Right renal pelvis (tissue), 4 donors: ENCODE data around the gene MGAT4D. TPM values are rescaled to one million over a fixed set of nuclear protein-coding genes. Genes with fewer than 3 reads are reported as not detected.
"Not testable (repeated sequence)": the region's sequence is repeated elsewhere in the genome, so short reads cannot be mapped to it uniquely, and the experiment has no call there.

Experiments used
- DNase-seq, 4 donors: peaks; one replicate each; pipeline ENCODE4 v3.0.0-alpha.2; 2013; ENCODE audit warnings: low read depth in 4 of 4, low spot score in 3 of 4, missing footprints in 1 of 4
- polyA plus RNA-seq, 4 donors: library from polyadenylated mRNA; unstranded; fragments of 120-200 nt; gene quantifications; one replicate each; pipeline ENCODE4 v1.2.1, GENCODE V29; 2013; ENCODE audit not compliant: insufficient read length in 4 of 4

MGAT4D gene
- polyA plus RNA-seq, 4 donors = not detected

DNA sequence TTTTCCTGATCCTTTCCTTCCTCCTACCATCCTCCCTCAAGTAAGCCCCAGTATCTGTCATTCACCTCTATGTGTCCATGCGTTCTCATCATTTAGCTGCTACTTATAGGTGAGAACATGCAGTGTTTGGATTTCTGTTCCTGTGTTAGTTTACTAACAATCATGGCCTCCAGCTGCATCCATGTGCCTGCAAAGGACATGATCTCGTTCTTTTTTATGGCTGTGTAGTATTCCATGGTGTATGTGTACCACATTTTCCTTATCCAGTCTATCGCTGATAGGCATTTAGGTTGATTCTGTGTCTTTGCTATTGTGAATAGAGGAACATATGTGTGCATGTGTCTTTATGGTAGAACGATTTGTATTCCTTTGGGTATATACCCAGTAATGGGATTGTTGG, 53.7 kb downstream of the MGAT4D start:
- DNase-seq = not testable (repeated sequence)

DNA sequence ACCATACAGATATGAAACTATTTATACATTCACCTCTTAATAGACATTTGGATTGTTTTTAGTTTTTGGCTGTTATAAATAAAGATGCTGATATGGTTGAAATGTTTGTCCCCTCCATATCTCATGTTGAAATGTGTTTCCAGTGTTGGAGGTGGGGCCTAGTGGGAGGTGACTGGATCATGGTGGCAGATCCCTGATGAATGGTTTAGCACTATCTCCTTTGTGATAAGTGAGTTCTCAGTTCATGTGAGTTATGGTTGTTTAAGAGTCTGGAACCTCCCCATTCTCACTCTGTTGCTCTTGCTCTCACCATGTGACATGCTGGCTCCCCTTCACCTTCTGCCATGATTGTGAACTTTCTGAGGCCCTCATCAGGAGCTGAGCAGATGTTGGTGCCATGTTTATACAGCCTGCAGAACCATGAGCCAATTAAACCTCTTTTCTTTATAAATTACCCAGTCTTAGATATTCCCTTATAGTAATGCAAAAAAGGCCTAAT, 58.4 kb downstream of the MGAT4D start:
- DNase-seq = no peak

DNA sequence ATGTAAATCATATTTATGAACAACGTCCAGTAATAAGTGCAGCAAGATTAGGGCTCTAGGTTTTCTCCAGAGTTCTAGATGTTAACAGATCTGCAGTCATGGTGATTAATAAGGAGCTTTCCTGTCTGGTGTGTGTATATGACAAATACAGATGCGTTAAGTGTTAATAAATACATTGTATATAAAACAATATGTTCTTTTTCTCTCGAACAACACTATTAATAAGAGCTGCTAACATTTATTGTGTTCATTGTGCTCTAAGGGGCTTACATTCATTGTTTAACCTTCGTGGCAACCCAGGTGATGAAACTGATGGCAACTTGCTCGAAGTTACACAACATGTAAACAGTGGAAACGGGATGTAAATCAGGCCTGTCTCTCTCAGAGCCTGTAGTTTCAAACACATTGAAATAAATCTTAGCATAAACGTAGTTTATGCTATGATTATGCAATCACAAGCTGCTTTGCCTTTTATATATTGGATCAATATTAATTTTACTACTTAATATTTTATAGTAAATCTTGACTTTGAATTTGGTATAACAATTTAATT, 70.1 kb downstream of the MGAT4D start:
- peak in 1 of 4 donors; percentile 0 for DNase-seq

DNA sequence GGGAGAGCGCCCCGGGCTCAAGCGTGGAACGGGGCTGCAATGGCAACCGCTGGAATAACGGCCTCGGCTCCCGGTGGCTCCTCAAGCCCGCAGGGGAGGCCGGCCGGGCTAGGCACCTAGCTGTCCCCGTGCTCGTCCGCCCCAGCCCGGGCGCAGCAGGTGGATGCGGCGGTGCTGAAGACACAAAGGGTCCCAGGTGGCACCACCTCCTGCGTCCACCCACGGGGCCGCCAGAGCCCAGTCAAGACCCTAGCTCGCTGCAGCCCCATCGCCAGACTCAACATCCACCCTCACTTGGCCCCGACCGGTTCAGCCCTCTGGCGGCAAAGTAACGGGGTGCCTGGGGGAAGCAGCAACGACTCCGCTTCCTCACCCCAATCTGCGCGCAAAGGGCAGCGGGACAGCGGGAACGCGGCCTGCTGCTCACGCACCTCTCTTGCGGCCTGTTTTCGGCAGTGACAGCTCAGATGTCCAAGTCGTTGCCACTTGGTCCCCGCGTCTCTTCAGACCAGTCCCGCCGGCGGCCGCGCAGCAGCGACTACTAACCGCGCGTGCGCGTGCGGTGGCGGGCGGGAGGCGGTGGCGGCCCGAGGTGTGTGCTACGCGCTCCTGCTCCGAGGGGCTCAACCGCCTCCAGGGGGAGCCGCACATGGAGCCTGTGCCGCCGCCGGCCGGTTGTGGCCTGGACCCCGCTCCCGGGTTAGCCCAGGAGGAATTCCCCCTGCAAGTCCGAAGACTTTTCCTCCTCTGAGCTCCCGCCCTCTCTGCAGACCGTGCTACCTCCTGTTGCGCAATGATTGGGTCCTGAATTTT, 70.8 kb downstream of the MGAT4D start, which contains the start of gene CLGN:
Gene CLGN (minus strand): TSS at position 543 of the 813 bp plus-strand sequence. CDS start 14,570 bp downstream, outside the sequence.
- DNase-seq = peak; percentile 60 to 72 (median 64)

DNA sequence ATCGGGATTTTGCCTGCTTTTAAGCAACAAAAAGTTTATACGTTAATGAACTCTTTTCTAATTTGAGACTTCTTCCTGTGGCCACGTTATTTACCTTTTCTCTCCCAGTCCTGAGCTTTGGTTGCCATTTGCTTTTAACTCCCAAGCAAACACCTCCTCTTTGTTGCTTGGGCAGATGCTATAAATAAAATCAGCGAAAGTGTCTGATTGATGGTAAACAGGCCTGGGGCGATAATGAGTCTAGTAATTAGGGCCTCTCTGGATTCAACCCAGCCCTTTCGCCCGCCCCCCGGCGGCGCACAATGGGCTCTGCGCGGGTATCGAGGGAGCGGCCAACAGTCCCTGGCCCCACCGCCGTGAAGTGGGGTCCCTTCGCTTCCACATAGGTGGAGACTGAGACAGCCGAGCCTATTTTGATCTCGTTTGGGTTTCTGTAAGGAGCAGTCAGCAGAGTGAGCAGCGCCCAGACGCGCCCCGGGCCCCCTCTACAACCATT, 71.4 kb downstream of the MGAT4D start:
- peak in 3 of 4 donors; percentile 1 to 13 (median 8) for DNase-seq

DNA sequence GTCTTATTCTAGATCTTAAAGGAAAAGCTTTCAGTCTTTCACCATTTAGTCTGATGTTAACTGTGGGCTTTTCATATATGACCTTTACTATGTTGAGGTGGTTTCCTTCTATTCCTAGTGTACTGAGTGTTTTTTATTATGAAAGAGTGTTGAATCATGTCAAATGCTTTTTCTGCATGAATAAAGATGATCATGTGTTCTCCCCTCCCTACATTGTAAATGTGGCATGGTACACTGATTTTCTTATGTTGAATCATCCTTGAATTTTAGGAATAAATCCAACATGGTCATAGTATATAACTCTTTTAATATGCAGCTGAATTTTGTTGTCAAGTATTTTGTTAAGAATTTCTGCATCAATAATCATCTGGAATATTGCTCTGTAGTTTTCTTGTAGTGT, 75.0 kb downstream of the MGAT4D start:
- no peak for DNase-seq

DNA sequence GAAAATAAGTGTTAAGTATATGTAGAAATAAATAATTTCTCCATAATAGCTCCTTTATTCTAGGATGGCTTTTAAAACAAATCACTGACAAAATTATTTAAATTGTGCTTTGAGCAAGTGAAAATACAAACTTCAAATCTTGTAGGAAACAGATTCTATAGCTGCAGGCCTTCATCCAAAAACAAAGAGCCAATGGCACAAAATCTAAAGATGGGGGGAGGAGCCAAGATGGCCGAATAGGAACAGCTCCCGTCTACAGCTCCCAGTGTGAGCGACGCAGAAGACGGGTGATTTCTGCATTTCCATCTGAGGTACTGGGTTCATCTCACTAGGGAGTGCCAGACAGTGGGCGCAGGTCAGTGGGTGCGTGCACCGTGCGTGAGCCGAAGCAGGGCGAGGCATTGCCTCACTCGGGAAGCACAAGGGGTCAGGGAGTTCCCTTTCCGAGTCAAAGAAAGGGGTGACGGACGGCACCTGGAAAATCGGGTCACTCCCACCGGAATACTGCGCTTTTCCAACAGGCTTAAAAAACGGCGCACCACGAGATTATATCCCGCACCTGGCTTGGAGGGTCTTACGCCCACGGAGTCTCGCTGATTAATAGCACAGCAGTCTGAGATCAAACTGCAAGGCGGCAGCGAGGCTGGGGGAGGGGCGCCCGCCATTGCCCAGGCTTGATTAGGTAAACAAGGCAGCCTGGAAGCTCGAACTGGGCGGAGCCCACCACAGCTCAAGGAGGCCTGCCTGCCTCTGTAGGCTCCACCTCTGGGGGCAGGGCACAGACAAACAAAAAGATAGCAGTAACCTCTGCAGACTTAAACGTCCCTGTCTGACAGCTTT, 84.7 kb downstream of the MGAT4D start:
- not testable (repeated sequence) for DNase-seq

DNA sequence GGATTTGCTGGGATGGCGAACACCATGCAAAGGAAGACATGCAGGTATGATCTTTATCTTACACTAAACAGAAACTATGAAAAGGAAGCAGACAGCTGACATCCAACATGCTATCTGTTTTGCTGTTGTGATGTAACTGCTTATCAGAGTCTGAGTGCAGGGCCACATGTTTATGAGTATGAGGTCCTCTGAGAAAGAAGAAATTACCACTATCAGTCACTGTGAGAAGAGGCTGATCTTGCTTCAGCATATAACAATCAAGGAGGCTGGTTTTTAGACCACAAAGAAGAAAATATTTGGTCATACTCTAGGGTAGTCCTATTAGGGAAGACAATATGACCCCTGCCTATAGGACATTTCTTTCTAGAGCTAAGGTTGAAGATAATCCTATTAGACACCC, 89.1 kb downstream of the MGAT4D start:
- DNase-seq = no peak

DNA sequence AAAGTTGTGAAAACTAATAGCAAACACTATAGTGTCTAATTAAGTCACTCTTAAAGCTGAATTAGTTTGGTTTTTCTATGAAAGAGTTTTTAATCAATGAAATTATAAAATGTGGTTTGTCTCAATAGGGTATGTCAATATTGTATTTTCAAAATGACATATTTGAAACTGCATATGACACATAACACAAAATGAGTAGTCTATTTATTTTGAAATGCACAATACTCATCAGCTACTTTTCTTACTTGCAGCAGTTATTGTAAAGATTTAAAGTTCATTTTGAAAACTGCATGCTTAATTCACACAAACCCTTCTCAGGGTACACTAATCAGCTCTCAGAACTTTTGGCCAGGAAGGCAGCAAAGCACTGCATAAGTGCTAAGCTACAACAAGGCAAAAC, 91.8 kb downstream of the MGAT4D start:
- DNase-seq = no peak

DNA sequence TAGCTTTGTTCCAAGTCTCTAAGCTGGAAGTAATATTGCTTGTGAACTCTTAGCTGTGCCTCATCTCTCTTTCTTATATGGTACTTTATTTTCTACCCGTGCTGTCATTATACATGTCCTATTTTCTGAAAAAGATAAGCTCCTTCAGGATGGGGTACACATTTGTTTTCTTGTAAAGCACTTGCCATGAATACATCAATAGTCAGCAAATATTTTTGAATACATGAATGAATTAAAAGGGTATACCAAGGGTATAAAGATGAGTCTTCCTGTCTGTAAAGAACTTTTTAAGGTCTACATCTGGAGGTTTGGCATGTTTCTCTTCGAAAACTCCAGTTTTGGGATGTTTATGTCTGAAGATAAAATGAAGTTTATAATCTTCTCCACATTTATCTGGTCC, 98.0 kb downstream of the MGAT4D start:
- no peak for DNase-seq

DNA sequence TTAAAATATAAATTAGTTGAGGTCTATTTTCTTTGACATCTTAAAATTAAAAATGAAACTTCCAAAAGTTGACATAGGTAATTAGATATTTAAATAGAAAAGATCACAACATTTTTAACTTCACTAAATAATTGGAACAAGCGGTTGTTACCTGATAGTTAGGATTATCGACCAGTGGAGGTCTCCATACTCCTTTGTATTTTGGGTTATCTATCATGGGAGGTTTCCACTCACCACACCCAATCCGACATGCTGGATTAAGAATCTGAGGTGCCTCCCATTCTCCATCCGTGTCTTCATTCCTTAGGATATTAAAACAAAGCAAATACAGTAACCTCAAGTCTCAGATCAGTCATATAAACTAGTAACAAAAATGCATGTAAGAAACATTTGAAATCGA, 102.4 kb downstream of the MGAT4D start:
- no peak for DNase-seq

Other genes with a start within 250 kb of the MGAT4D start
- 100 to 1,000 TPM; 137 to 173 (median 170) TPM for gene SCOC, start 124.6 kb downstream of the MGAT4D start, polyA plus RNA-seq
- 1 to 10 TPM; 3.5 to 6.5 (median 3.9) TPM for gene CLGN, start 70.6 kb downstream of the MGAT4D start, polyA plus RNA-seq
- 10 to 100 TPM; 39.0 to 49.8 (median 49.2) TPM for gene ELMOD2, start 25.9 kb upstream of the MGAT4D start, polyA plus RNA-seq
- gene UCP1, start 70.7 kb upstream of the MGAT4D start, polyA plus RNA-seq = under 1 TPM in 3 of 4 donors, not detected in 1; 0.19 to 0.42 (median 0.30) TPM